Pulmonary artery endothelial cell (primary cell): Measurements from ENCODE around the gene MYO1E. TPM values are rescaled to one million over a fixed set of nuclear protein-coding genes. Genes with fewer than 3 reads are reported as not detected.
A peak's percentile ranks its signal among the peaks of the same experiment; 100 is the strongest.
"Not testable (repeated sequence)": the region's sequence is repeated elsewhere in the genome, so short reads cannot be mapped to it uniquely, and the experiment has no call there.

ENCODE experiments used
- DNase-seq: peaks from one replicate; pipeline ENCODE4 v3.0.0-alpha.2; 2011; ENCODE audit warnings: low read depth, low spot score
- total RNA-seq: library from RNA; depleted of rRNA; stranded (reverse); fragments of >200 nt; gene quantifications from 2 replicates; pipeline ENCODE4 v1.2.3, GENCODE V29; 2014

Gene MYO1E
- total RNA-seq, 1 donor from 2014 or later, result 117 TPM

DNA sequence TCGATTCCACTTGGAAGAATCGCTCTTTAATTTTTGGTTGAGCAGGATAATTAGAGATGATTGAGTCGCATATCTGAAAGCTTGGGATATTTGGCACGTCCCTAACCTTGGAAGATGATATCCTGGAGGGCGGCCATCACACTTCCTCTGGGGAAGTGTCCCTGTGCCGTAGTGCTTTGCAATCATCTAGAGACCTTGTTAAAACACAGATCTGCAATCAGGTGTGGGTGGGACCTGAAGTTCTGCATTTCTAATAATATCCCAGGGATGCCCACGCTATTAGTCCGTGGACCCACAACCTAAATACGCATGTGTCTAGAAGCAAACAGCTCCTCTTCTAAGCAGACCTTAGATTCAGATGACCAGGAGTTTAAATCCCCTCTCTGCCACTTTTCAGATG lies 20.5 kb downstream of the MYO1E start:
- DNase-seq, result no peak

GRCh38 chr15:59350421-59350732 lies 22.3 kb downstream of the MYO1E start:
- DNase-seq, result no peak

DNA sequence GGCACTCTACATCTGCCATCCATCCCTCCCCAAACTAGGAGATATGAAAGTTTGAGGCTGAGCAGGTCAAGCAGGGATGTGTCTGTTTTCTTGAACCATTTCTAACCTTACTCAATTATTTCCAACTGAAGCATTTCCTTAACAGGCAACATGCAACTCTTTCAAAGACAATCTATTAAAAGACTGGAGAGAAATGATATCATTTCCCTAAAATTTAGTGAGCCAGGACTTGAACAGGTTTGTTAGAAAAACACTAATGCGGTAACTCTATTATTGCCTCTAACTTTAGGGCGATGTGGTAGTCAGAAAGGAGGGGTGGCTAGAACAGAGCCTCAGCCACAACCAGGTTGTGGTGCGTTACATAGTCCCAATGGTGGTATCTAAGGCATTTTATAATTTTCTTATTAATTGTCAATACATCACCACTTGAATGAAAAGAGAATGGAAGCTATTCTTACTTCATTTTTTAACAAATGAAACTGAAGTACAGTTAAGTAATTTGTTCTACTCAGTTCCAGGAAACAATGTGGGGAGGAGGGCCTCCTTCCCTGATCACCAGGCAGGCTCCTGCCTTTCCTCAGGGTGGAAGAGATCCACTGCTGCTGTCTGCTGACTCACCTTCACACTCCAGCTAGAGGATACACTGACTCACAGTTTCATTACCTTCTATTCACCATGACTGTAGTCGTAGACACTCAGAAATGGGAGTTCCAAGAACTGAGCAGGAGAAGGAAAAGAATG lies 22.8 kb downstream of the MYO1E start:
- DNase-seq, result peak; percentile 82

DNA sequence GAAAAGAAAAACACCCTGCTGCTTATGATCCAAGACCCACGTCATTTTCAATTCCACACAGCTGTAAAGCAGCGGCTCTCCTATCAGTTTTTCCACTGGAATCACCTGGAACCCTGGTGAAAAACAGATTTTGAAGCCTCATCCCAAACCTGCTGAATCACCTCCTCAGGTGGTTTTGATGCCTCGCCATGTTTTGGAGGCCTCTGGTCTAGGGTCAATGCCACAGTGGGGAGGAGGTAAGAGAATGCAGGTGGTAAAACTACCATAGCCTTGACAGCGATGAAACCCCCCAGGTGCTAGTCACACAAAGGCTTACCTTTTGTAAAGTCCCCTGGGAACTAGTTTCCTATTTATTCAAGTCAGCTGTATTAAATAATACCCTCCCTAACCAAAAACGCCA lies 24.8 kb downstream of the MYO1E start:
- no peak for DNase-seq

DNA sequence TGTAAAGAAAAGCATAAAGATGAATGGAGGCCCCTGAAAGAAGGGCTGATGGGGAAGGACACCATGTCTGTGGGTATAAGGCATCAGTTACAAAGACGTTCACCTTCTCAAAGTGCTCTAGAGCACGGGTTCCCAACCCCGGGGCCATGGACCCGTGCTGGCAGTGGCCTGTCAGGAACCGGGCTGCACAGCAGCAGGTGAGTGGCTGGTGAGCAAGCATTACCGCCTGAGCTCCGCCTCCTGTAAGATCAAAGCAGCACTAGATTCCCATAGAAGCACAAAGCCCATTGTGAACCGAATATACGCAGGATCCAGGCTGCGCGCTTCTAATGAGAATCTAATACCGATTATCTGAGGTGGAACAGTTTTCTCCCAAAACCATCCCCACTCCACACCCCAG lies 25.7 kb downstream of the MYO1E start:
- no peak for DNase-seq

GRCh38 chr15:59345326-59345725 lies 27.3 kb downstream of the MYO1E start:
- DNase-seq, result no peak

GRCh38 chr15:59344311-59344710 lies 28.4 kb downstream of the MYO1E start:
- DNase-seq, result no peak

- DNase-seq, result no peak
Observed at GRCh38 chr15:59340325-59340724, 32.3 kb downstream of the MYO1E start.

GRCh38 chr15:59339252-59339672 lies 33.4 kb downstream of the MYO1E start:
- no peak for DNase-seq

- no peak for DNase-seq
Observed at GRCh38 chr15:59338414-59338813, 34.3 kb downstream of the MYO1E start.

DNA sequence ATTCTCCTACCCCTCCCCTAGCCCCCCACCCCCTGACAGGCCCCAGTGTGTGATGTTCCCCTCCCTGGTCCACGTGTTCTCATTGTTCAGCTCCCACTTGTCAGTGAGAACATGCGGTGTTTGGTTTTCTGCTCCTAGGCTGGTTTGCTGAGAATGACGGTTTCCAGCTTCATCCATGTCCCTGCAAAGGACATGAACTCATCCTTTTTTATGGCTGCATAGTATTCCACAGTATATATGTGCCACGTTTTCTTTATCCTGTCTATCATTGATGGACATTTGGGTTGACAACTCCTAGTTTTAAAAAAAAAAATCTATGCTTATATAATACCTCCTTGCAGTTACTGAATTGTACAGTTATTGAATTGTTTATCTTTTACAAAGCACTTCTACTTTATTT lies 35.9 kb downstream of the MYO1E start:
- DNase-seq, result not testable (repeated sequence)

DNA sequence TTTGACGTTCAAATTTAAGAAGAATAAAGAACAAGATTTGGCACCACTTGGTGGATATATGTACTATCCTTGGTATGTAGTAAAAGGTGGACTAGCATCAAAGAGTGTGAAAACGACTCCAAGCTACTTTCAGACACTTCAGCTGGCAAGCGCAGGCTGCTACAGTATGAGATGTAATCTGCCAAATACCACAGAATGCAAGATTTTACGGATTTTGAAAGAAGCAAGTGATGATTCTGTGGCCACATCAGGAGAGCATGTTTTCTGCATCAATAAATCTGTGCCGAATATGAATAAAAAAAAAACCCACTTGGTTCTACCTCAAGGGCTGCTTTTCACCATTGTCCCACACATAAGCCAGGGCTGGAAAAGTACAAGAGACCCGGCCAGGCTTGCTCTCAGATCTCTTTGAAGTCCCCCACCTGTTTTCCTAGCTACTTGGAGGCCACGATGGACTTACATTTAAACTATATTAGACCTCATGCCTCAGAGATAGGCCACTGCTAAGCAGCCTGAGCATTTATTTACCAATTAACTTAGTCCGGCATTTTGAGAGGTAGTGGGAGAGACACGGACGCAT lies 37.4 kb downstream of the MYO1E start:
- no peak for DNase-seq

DNA sequence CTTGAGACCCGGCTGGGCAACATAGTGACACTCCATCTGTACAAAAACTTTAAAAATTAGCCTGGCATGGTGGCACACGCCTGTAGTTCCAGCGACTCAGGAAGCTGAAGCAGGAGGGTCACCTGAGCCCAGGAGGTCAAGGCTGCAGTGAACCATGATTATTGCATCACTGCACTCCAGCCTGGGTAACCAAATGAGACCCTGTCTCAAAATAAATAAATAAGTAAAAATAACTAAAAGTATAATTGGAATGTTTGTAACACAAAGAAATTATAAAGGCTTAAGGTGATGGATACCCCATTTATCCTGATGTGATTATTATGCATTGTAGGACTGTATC lies 38.6 kb downstream of the MYO1E start:
- no peak for DNase-seq

GRCh38 chr15:59333401-59334075 lies 39.1 kb downstream of the MYO1E start:
- no peak for DNase-seq

- DNase-seq, result no peak
Observed at GRCh38 chr15:59332009-59332408, 40.7 kb downstream of the MYO1E start.

GRCh38 chr15:59330649-59331048 lies 42.0 kb downstream of the MYO1E start:
- DNase-seq, result no peak

GRCh38 chr15:59329570-59330350 lies 42.9 kb downstream of the MYO1E start:
- DNase-seq, result no peak

DNA sequence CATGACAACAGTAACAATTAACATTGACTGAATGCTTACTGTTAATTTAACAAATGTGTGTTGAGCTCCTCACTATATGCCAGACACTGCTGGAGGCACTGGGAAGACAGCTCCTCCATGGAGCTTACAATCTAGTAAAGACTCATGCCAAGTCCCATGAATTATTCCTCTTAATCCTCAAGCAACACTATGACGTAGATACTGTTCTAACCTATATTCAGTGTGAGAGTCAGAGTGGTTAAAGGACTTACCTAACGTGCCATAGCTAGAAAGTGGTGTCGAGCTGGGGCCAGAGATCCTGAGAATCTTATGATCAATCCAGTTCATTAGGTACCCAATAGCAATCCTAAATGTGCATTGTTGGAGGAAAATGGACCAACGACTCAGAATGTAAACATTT lies 43.6 kb downstream of the MYO1E start:
- no peak for DNase-seq

GRCh38 chr15:59327942-59328341 lies 44.7 kb downstream of the MYO1E start:
- DNase-seq, result no peak

- DNase-seq, result no peak
Observed at GRCh38 chr15:59326856-59327255, 45.8 kb downstream of the MYO1E start.

DNA sequence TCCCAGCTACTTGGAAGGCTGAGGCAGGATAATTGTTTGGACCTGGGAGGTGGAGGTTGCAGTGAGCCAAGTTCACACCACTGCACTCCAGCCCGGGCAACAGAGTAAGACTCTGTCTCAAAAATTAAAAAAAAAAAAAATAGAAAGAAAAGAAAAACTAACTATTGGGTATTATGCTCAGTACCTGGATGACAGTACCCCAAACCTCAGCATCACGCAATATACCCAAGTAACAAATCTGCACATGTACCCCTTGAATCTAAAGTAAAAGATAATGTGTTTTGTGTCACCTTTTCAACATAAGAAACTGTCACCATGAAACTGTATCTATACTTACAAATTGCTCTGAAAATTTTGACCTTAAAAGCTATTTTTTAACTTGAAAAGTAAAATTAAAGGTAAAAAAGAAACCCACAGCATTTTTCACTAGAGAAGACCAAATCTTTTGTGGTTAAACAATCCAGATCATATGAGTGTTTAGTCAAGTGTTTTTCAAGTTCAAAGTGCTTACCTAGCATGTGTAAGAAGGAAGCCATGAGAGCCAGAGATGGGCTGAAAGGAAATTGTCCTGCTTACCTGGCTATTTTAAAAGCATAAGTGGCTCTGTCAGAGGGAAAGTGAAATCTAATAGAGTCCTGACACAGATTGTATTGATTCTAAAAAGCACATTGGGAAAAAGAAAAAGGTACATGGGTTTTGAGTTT lies 50.5 kb downstream of the MYO1E start:
- no peak for DNase-seq
